ENCODE measurements around the gene MMAA.

GRCh38 chr4:145619639-145619996, 433 bp downstream of the MMAA start:
- TF ChIP-seq CTCF (IDR thresholded peaks at IDR 0.05) (no peak), POLR2A (IDR thresholded peaks at IDR 0.05) (no peak)

Measured in adrenal gland (tissue), 5 donors.